ENCODE data around the gene CXorf66.

CXorf66 gene, protein sequence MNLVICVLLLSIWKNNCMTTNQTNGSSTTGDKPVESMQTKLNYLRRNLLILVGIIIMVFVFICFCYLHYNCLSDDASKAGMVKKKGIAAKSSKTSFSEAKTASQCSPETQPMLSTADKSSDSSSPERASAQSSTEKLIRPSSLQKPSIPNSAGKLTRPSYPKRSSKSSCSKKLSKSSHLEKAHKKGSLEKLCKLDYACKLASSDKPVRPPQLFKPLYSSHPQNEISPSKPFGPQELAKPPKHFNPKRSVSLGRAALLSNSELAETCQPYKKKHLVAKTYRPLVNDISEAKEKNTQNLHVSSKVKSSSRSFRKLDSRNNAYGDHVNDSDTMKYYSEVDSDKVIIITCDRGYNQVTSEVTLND

DNA sequence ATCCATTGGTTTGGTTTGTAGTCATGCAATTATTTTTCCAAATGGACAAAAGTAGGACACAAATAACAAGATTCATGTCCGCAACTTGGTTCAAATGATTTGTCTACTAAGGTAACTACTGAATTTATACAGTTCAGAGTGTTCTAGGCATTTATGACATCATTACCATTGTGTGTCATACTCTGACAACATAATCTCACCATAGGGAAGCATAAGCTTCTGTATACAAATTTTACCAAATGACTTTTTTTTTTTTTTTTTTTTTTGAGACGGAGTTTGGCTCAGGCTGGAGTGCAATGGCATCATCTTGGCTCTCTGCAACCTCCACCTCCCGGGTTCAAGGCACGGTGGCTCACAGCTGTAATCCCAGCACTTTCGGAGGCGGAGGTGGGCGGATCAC is at the start of gene CXorf66:
CXorf66 (minus strand) TSS at position 101 of the 400 bp plus-strand sequence; CDS start at position 76, 25 bp downstream.
- TF ChIP-seq, protein P1, sequence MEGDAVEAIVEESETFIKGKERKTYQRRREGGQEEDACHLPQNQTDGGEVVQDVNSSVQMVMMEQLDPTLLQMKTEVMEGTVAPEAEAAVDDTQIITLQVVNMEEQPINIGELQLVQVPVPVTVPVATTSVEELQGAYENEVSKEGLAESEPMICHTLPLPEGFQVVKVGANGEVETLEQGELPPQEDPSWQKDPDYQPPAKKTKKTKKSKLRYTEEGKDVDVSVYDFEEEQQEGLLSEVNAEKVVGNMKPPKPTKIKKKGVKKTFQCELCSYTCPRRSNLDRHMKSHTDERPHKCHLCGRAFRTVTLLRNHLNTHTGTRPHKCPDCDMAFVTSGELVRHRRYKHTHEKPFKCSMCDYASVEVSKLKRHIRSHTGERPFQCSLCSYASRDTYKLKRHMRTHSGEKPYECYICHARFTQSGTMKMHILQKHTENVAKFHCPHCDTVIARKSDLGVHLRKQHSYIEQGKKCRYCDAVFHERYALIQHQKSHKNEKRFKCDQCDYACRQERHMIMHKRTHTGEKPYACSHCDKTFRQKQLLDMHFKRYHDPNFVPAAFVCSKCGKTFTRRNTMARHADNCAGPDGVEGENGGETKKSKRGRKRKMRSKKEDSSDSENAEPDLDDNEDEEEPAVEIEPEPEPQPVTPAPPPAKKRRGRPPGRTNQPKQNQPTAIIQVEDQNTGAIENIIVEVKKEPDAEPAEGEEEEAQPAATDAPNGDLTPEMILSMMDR (IDR thresholded peaks at IDR 0.05; ENCODE audit: extremely low read depth, missing control alignments), result no peak
- DNase-seq (ENCODE audit: low spot score), result no peak

DNA sequence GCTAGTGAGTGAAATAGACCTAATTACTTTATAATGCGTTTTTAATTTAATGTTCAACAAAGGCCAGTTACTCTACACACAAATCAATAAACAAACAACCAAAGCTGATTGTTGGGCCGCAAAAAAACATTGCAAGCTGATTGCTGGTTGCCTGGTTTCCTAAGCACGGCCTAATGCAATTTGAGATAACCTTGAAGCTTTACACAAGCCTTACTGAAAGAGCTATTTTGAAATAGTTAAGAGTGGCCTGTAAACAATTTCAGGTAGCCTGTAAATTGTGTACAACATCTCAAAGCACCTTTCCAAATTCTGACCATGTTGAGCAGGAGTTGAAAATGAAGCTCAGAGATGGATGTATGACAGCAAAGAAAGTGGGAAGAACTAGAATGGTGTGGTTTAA is 17.5 kb upstream of the CXorf66 start:
- TF ChIP-seq, protein P1 (IDR thresholded peaks at IDR 0.05; ENCODE audit: extremely low read depth, missing control alignments), result no peak
- DNase-seq (ENCODE audit: low spot score), result no peak

DNA sequence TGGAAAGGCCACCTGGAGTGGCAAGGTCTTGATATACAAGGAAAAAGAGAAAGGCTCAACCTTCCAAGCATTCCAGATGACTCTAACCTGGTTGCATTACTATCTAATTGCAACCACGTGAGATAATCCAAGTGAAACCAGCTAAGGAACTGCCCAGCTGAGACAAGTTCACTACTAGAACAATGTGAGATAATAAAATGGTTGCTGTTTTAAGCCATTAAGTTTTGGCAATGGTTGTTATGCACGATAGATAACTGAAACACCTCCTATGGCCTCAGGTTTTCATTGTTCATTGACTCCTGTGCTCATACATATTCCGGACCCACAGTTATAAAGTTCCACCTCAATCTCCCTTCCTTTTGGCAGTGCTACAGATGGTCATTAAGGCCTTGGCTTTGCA is 9.2 kb upstream of the CXorf66 start:
- TF ChIP-seq, protein P1 (IDR thresholded peaks at IDR 0.05; ENCODE audit: extremely low read depth, missing control alignments), result no peak
- no peak for DNase-seq (ENCODE audit: low spot score)

DNA sequence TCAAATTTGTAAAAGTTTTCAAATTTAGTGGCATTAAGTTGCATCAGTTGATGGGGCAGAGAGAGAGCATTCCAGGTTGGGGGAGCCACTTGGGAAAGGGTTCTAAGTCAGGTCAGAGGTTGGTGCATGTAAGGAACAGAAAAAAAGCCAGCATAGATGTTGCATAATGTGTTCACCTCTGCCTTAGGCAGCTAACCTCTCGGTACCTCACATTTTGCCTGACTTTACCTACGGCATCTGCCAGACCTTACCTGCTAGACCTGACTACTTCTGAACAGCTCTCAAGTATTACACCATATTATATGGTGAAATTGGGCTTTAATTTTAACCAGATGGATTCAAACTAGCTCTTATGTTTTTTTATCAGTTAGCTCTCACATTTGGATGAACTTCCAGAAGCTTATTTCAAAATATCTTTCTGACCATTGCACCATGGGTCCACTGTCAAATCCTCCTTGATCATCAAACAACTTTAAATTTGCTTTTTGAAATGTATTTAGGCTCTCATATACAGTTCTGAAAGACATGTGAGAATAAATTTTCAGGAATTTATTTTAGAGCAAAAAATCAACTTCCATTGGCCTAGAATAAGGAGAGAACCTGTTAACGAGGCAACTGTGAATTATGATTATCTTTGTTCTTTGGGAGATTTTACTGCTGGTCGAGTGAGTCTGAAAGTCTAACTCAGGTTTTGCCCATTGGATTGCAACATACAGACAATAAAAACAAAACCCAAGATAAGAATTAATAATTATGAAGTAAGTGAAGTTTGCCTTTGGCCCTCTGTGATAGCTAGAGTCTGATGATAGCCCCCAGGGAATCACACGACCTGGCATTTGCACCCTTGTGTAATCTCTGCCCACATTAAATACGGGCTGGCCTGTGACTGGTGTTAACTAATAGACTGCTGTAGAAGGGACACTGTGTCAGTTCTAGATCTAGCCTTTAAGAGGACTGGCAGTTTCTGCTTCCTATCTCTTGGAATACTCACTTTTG is 7.6 kb upstream of the CXorf66 start:
- TF ChIP-seq, protein P1 (IDR thresholded peaks at IDR 0.05; ENCODE audit: extremely low read depth, missing control alignments), result no peak
- no peak for DNase-seq (ENCODE audit: low spot score)

DNA sequence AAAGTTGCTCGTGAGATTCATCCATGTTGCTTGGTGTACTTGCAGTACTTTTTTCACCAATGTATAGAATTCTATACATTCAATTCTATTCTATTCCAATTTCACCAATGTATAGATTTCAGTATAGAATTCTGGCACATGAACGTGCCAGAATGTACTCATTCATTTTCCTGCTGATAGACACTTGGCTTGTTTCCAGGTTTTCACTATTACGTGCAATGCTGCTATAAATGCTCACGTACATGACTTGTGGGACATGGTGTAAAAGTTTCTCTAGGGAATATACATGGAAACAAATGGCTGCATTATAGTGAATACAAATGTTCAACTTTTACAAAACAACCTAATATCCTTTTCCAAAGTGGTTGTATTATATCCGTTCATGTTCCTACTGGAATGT is 6.8 kb upstream of the CXorf66 start:
- DNase-seq (ENCODE audit: low spot score), result no peak
- TF ChIP-seq, protein P1 (IDR thresholded peaks at IDR 0.05; ENCODE audit: extremely low read depth, missing control alignments), result no peak

DNA sequence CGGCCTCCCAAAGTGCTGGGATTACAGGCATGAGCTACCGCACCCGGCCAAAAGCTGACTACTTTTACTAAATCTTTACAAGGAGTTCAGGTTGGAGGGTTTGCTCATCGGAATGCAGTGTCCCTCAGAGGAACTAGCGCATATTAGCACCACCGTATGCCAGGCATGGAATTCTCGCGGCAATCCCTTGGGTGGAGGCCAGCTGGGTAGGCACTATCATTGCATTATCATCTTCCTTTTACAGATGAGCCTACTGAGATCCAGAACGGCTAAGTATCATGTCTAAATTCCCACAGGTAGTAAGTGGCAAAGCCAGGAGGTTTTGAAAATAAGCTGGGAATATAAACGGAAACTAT is 6.1 kb upstream of the CXorf66 start:
- no peak for DNase-seq (ENCODE audit: low spot score)
- TF ChIP-seq, protein P1 (IDR thresholded peaks at IDR 0.05; ENCODE audit: extremely low read depth, missing control alignments), result no peak

DNA sequence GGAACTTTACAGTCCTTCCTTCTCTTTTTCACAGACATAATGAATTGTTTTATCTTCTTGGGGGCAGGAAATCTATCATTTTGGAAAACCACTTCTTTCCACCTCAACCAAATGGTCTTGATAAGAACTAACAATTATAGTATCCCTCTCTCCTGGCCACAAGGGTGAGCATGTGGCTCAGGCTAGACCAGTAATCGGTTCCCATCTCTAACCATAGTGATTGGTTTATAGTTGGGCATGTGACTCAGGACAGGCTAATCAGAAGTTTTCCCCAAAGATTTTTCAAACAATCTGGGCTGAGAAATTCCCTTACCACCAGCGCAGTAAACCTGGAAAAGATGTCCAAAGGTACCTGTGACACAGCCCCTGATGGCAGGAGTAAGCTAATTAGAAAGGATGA is 4.0 kb upstream of the CXorf66 start:
- TF ChIP-seq, protein P1 (IDR thresholded peaks at IDR 0.05; ENCODE audit: extremely low read depth, missing control alignments), result no peak
- no peak for DNase-seq (ENCODE audit: low spot score)
